ENCODE measurements around the gene MMP24OS.
"Not testable (repeated sequence)": the region's sequence is repeated elsewhere in the genome, so short reads cannot be mapped to it uniquely, and the experiment has no call there.

MMP24OS gene

GRCh38 chr20:35275741-35276251 lies 2.1 kb downstream of the MMP24OS start:
- ATAC-seq (no peak), DNase-seq (no peak)

- no peak for DNase-seq
- no peak for ATAC-seq
Observed at GRCh38 chr20:35274172-35275092, 3.5 kb downstream of the MMP24OS start.

GRCh38 chr20:35273449-35274171 lies 4.3 kb downstream of the MMP24OS start:
- no peak for ATAC-seq
- DNase-seq: no peak

- ATAC-seq: no peak
- DNase-seq: no peak
Observed at GRCh38 chr20:35271904-35272303, 6.0 kb downstream of the MMP24OS start.

- ATAC-seq (no peak), DNase-seq (no peak)
Observed at GRCh38 chr20:35271073-35271882, 6.6 kb downstream of the MMP24OS start.

- no peak for DNase-seq
- ATAC-seq: no peak
Observed at GRCh38 chr20:35270021-35270902, 7.7 kb downstream of the MMP24OS start.

GRCh38 chr20:35269055-35269781 lies 8.7 kb downstream of the MMP24OS start:
- peak; percentile 70 for DNase-seq
- ATAC-seq: peak; percentile 48

- DNase-seq (no peak), ATAC-seq (no peak)
Observed at GRCh38 chr20:35267092-35267491, 10.8 kb downstream of the MMP24OS start.

- ATAC-seq (no peak), DNase-seq (no peak)
Observed at GRCh38 chr20:35264755-35265154, 13.2 kb downstream of the MMP24OS start.

GRCh38 chr20:35263532-35264341 lies 14.2 kb downstream of the MMP24OS start:
- ATAC-seq (no peak), DNase-seq (no peak)

GRCh38 chr20:35262731-35263531 lies 15.0 kb downstream of the MMP24OS start:
- not testable (repeated sequence) for ATAC-seq, DNase-seq

GRCh38 chr20:35262321-35262720 lies 15.6 kb downstream of the MMP24OS start:
- ATAC-seq, DNase-seq: not testable (repeated sequence)

GRCh38 chr20:35260426-35260825 lies 17.5 kb downstream of the MMP24OS start:
- DNase-seq (no peak), ATAC-seq (peak; percentile 23)

- ATAC-seq (no peak), DNase-seq (no peak)
Observed at GRCh38 chr20:35257175-35257909, 20.6 kb downstream of the MMP24OS start.

GRCh38 chr20:35254448-35254999 lies 23.4 kb downstream of the MMP24OS start:
- ATAC-seq (no peak), DNase-seq (no peak)

GRCh38 chr20:35253010-35253409 lies 24.9 kb downstream of the MMP24OS start:
- no peak for DNase-seq
- no peak for ATAC-seq

GRCh38 chr20:35252598-35252997 lies 25.3 kb downstream of the MMP24OS start:
- ATAC-seq, DNase-seq: not testable (repeated sequence)

- ATAC-seq (peak; percentile 76), DNase-seq (no peak)
Observed at GRCh38 chr20:35252037-35252461, 25.9 kb downstream of the MMP24OS start.
